Suprapubic skin (tissue), 4 donors: ENCODE measurements around the gene IL1RAP.

Experiments
- CTCF ChIP-seq, 2 donors: fragments of 200-600 bp in 1 of 2; fragments of 450-650 bp in 1 of 2; sonication (generic) in 1 of 2; IDR thresholded peaks; one replicate each; pipeline ENCODE4 v1.5.1; 2016 to 2019; ENCODE audit warnings: antibody characterized with exemption in 2 of 2, mild to moderate bottlenecking in 1 of 2, moderate library complexity in 1 of 2
- EP300 ChIP-seq: sonication (generic); formaldehyde crosslinking; IDR thresholded peaks from one replicate; pipeline ENCODE4 v1.6.1; 2017; ENCODE audit warnings: antibody characterized with exemption
- POLR2A ChIP-seq, 2 donors: fragments of 450-650 bp; IDR thresholded peaks; one replicate each; pipeline ENCODE4 v1.6.1; 2017; ENCODE audit warnings: antibody characterized with exemption in 2 of 2, mild to moderate bottlenecking in 2 of 2, moderate library complexity in 2 of 2
- POLR2AphosphoS5 ChIP-seq, 3 donors: sonication (generic); formaldehyde crosslinking; IDR thresholded peaks; one replicate each; pipeline ENCODE4 v1.6.1; 2017; ENCODE audit warnings: antibody characterized with exemption in 3 of 3

- TF ChIP-seq CTCF (IDR thresholded peaks at IDR 0.05) (no peak), POLR2AphosphoS5 (IDR thresholded peaks at IDR 0.05) (no peak), EP300 (no peak), POLR2A (IDR thresholded peaks at IDR 0.05) (no peak)
These were observed 39.3 kb downstream of the IL1RAP start for GRCh38 chr3:190552969-190553759.
